OCI-LY3 (cell line): ENCODE data around the gene TTLL10.

Source experiments
- H2AFZ ChIP-seq: fragments of 200-600, 300-600 bp; shearing (Covaris generic); 2 replicates; pipeline ENCODE4 v1.6.0; 2014; ENCODE audit warnings: antibody characterized with exemption, low read depth, low read length
- H3K27ac ChIP-seq: fragments of 200-600, 300-600 bp; sonication (generic); 2 replicates; pipeline ENCODE4 v1.5.1; 2014; ENCODE audit warnings: mild to moderate bottlenecking, low read length, moderate library complexity, mixed read lengths
- H3K27me3 ChIP-seq: fragments of 200-600, 300-600 bp; sonication (generic); 2 replicates; pipeline ENCODE4 v1.6.1; 2014; ENCODE audit warnings: low read depth, low read length, mixed read lengths
- H3K36me3 ChIP-seq: fragments of 200-600, 300-600 bp; sonication (generic); replicated peaks from 2 replicates; pipeline ENCODE3; 2014; ENCODE audit warnings: low read depth, low read length, mixed read lengths
- H3K4me1 ChIP-seq: fragments of 300-600, 200-600 bp; sonication (generic); 2 replicates; pipeline ENCODE4 v1.6.1; 2014; ENCODE audit warnings: low read length, mixed read lengths
- H3K4me2 ChIP-seq: fragments of 200-600, 300-600 bp; sonication (generic); 2 replicates; pipeline ENCODE4 v1.6.1; 2014; ENCODE audit warnings: low read length, mixed read lengths
- H3K4me3 ChIP-seq: fragments of 300-600, 200-600 bp; sonication (generic); 2 replicates; pipeline ENCODE4 v1.5.1; 2014; ENCODE audit warnings: antibody characterized with exemption, mild to moderate bottlenecking, low read length, moderate library complexity
- H3K79me2 ChIP-seq: fragments of 300-600, 200-600 bp; shearing (Covaris generic); 2 replicates; pipeline ENCODE4 v1.6.1; 2014; ENCODE audit warnings: mild to moderate bottlenecking, low read length, mixed read lengths
- H3K9ac ChIP-seq: fragments of 300-600, 200-600 bp; shearing (Covaris generic); 2 replicates; pipeline ENCODE4 v1.6.0; 2014; ENCODE audit warnings: mild to moderate bottlenecking, low read length, moderate library complexity
- H3K9me3 ChIP-seq: fragments of 200-600, 300-600 bp; shearing (Covaris generic); 2 replicates; pipeline ENCODE4 v1.6.1; 2014; ENCODE audit warnings: low read length, mixed read lengths; ENCODE audit not compliant: insufficient read depth
- H4K20me1 ChIP-seq: fragments of 200-600, 300-600 bp; sonication (generic); 2 replicates; pipeline ENCODE4 v1.6.1; 2016; ENCODE audit warnings: low read length, mixed read lengths; ENCODE audit not compliant: insufficient read depth
- CTCF ChIP-seq: fragments of 200-600, 300-600 bp; sonication (generic); IDR thresholded peaks from 2 replicates; pipeline ENCODE4 v1.5.1; 2014; ENCODE audit warnings: antibody characterized with exemption, low read length, low read depth
- EZH2phosphoT487 ChIP-seq: fragments of 200-600 bp; shearing (Covaris generic); IDR thresholded peaks from 2 replicates; pipeline ENCODE4 v1.6.1; 2018; ENCODE audit warnings: antibody characterized with exemption, mixed run types, low read depth

The TTLL10 gene

GRCh38 chr1:1213345-1214265 lies 39.9 kb downstream of the TTLL10 start, which contains the start of gene TNFRSF4:
Gene TNFRSF4, minus strand, starts transcription at chr1:1214153. Its CDS starts 26 bp downstream, at chr1:1214127.
- Histone ChIP-seq H3K4me3 (no peak within 1 kb of the TSS), H3K27ac (peak within 1 kb of the TSS; percentile 5; the same call in 1 of the 2 replicates), H3K36me3 (peaks cover 12% of the 10 kb centered on the region), H3K27me3 (no peaks in the 10 kb centered on the region), H4K20me1 (no peaks in the 10 kb centered on the region), H3K9ac (no peak within 1 kb of the TSS), H3K4me1 (peaks cover 18% of the 10 kb centered on the region), H3K79me2 (no peaks in the 10 kb centered on the region), H3K9me3 (no peaks in the 10 kb centered on the region), H2AFZ (no peak within 1 kb of the TSS), H3K4me2 (peak within 1 kb of the TSS; percentile 61)
- TF ChIP-seq EZH2phosphoT487 (no peak), CTCF (no peak)

GRCh38 chr1:1215080-1215676 lies 41.5 kb downstream of the TTLL10 start:
- H3K4me3 ChIP-seq: no peak overlapping the region
- H3K27ac ChIP-seq: peak overlapping the region; percentile 5; the same call in 1 of the 2 replicates
- H3K9me3 ChIP-seq: no peaks in the 10 kb centered on the region
- H2AFZ ChIP-seq: no peak overlapping the region
- H3K4me1 ChIP-seq: peaks cover 24% of the 10 kb centered on the region
- H3K9ac ChIP-seq: no peak overlapping the region
- no peaks in the 10 kb centered on the region for H3K79me2 ChIP-seq
- peak overlapping the region; percentile 61 for H3K4me2 ChIP-seq
- TF ChIP-seq EZH2phosphoT487 (no peak), CTCF (no peak)
- H3K36me3 ChIP-seq: peaks cover 14% of the 10 kb centered on the region
- no peaks in the 10 kb centered on the region for H3K27me3 ChIP-seq
- no peaks in the 10 kb centered on the region for H4K20me1 ChIP-seq

- Histone ChIP-seq H3K36me3 (peaks cover 14% of the 10 kb centered on the region), H3K4me1 (peaks cover 24% of the 10 kb centered on the region), H4K20me1 (no peaks in the 10 kb centered on the region), H3K9me3 (no peaks in the 10 kb centered on the region), H3K27me3 (no peaks in the 10 kb centered on the region), H2AFZ (no peak overlapping the region), H3K4me2 (no peak overlapping the region), H3K27ac (no peak overlapping the region), H3K9ac (no peak overlapping the region), H3K79me2 (no peaks in the 10 kb centered on the region), H3K4me3 (no peak overlapping the region)
- no peak for TF ChIP-seq CTCF
- no peak for TF ChIP-seq EZH2phosphoT487
Measured at GRCh38 chr1:1215881-1216605, 42.4 kb downstream of the TTLL10 start.
